SU-DHL-6 (cell line): ENCODE data around the gene APBB2.

Source experiments
- EZH2phosphoT487 ChIP-seq: fragments of 200-600 bp; sonication (generic), shearing (Covaris generic); conservative IDR thresholded peaks from 2 replicates; pipeline ENCODE4 v1.6.1; 2018; ENCODE audit warnings: mild to moderate bottlenecking, antibody characterized with exemption, low read length, moderate library complexity, mixed read lengths
- TF ChIP-seq, protein P1 (sequence below): fragments of 200-600 bp; sonication (generic); IDR thresholded peaks from one replicate; pipeline ENCODE4 v1.5.1; 2017; ENCODE audit warnings: antibody characterized with exemption, mild to moderate bottlenecking, low read length, moderate library complexity; ENCODE audit not compliant: insufficient read depth, poor library complexity, severe bottlenecking

DNA sequence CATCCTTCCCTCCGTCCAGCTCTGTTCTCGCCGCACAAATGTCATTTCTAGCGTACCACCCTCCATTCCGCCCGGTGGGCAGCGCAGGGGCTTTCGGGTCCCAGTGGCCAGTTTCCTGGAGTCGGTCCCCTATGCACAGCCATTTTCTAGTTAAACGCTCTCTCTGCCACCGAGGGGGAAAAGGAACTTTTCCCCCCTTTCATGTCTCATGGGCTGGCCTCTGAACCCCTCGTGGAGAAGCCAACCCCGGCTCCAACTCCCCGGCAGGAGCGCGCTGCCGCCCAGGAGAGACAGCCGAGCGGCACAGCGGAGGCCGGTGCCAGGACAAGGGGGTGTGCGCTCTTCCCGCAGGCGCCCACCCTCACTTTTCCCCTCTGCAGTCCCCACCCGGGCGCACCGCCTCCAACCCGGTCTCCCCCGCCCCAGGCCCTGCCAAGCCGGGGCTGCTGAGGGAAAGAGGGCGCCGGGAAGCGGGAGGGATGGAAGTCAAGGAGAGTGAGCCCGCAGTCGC lies 662 bp downstream of the APBB2 start:
- TF ChIP-seq, protein P1, sequence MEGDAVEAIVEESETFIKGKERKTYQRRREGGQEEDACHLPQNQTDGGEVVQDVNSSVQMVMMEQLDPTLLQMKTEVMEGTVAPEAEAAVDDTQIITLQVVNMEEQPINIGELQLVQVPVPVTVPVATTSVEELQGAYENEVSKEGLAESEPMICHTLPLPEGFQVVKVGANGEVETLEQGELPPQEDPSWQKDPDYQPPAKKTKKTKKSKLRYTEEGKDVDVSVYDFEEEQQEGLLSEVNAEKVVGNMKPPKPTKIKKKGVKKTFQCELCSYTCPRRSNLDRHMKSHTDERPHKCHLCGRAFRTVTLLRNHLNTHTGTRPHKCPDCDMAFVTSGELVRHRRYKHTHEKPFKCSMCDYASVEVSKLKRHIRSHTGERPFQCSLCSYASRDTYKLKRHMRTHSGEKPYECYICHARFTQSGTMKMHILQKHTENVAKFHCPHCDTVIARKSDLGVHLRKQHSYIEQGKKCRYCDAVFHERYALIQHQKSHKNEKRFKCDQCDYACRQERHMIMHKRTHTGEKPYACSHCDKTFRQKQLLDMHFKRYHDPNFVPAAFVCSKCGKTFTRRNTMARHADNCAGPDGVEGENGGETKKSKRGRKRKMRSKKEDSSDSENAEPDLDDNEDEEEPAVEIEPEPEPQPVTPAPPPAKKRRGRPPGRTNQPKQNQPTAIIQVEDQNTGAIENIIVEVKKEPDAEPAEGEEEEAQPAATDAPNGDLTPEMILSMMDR, result no peak
- no peak for TF ChIP-seq EZH2phosphoT487
